Activated naive CD8-positive, alpha-beta T cell treated with anti-CD3 and anti-CD28 coated beads, Interleukin-2, amount 10 ng/mL, durations not matched to agents 7 days and 5 days (primary cell): ENCODE data around the gene NXPH3. TPM values are rescaled to one million over a fixed set of nuclear protein-coding genes. Genes with fewer than 3 reads are reported as not detected.

Experiments used
- ATAC-seq: fragments of 150-1000 bp; cut with Tn5 transposase; one replicate; pipeline ENCODE4 v1.10.0; 2021; ENCODE audit warnings: low read depth, moderate library complexity
- POLR2A ChIA-PET: fragments of 350-600 bp; sonication (Branson Sonifier 250); formaldehyde crosslinking; loops from one replicate; lab custom pipeline; 2021; ENCODE audit warnings: antibody characterized with exemption; lab: Charles Lee
- DNase-seq: peaks from one replicate; pipeline ENCODE4 v3.0.0; 2021
- H3K27ac Mint-ChIP-seq: one replicate; pipeline ENCODE4 v1.8.0; 2022; ENCODE audit warnings: mild to moderate bottlenecking, mixed read lengths
- H3K27me3 Mint-ChIP-seq: one replicate; pipeline ENCODE4 v1.8.0; 2022; ENCODE audit warnings: mild to moderate bottlenecking, moderate library complexity, mixed read lengths
- H3K36me3 Mint-ChIP-seq: one replicate; pipeline ENCODE4 v1.8.0; 2021; ENCODE audit warnings: mild to moderate bottlenecking, mixed read lengths
- H3K4me1 Mint-ChIP-seq: one replicate; pipeline ENCODE4 v1.8.0; 2021; ENCODE audit warnings: mixed read lengths
- H3K4me3 Mint-ChIP-seq: one replicate; pipeline ENCODE4 v1.8.0; 2022; ENCODE audit warnings: mild to moderate bottlenecking, moderate library complexity, mixed read lengths
- H3K9me3 Mint-ChIP-seq: one replicate; pipeline ENCODE4 v1.8.0; 2021; ENCODE audit warnings: mixed read lengths
- total RNA-seq, 2 experiments: library from RNA; stranded (reverse); gene quantifications; one replicate each; pipeline ENCODE4 v1.2.3, GENCODE V29; 2021

NXPH3 gene
- total RNA-seq, 2 experiments from 2014 or later, result 0.14 TPM; not detected in 1

- Mint-ChIP-seq H3K4me1 (peaks cover 3% of the 10 kb centered on the region), H3K27ac (no peak overlapping the region), H3K27me3 (peaks cover 5% of the 10 kb centered on the region), H3K9me3 (no peaks in the 10 kb centered on the region), H3K36me3 (no peaks in the 10 kb centered on the region), H3K4me3 (no peak overlapping the region)
- DNase-seq (no peak), ATAC-seq (no peak)
- POLR2A ChIA-PET, result no interaction called here
These were observed 7.1 kb downstream of the NXPH3 start for GRCh38 chr17:49582789-49583188.

GRCh38 chr17:49583226-49583625 lies 7.6 kb downstream of the NXPH3 start:
- no peaks in the 10 kb centered on the region for H3K36me3 Mint-ChIP-seq
- no peak overlapping the region for H3K27ac Mint-ChIP-seq
- H3K27me3 Mint-ChIP-seq, result peaks cover under 1% of the 10 kb centered on the region
- ATAC-seq (no peak), DNase-seq (no peak)
- H3K4me1 Mint-ChIP-seq, result peaks cover 3% of the 10 kb centered on the region
- H3K9me3 Mint-ChIP-seq, result no peaks in the 10 kb centered on the region
- H3K4me3 Mint-ChIP-seq, result no peak overlapping the region
- POLR2A ChIA-PET, result no interaction called here

- H3K4me1 Mint-ChIP-seq, result peaks cover 3% of the 10 kb centered on the region
- POLR2A ChIA-PET, result no interaction called here
- no peak overlapping the region for H3K27ac Mint-ChIP-seq
- no peaks in the 10 kb centered on the region for H3K27me3 Mint-ChIP-seq
- H3K9me3 Mint-ChIP-seq, result no peaks in the 10 kb centered on the region
- ATAC-seq (no peak), DNase-seq (no peak)
- no peak overlapping the region for H3K4me3 Mint-ChIP-seq
- no peaks in the 10 kb centered on the region for H3K36me3 Mint-ChIP-seq
These were observed 8.2 kb downstream of the NXPH3 start for GRCh38 chr17:49583889-49584288.

GRCh38 chr17:49585422-49586027 lies 9.9 kb downstream of the NXPH3 start:
- ATAC-seq, result no peak
- Mint-ChIP-seq H3K27me3 (no peaks in the 10 kb centered on the region), H3K4me1 (peaks cover 4% of the 10 kb centered on the region), H3K36me3 (no peaks in the 10 kb centered on the region), H3K4me3 (no peak overlapping the region), H3K9me3 (no peaks in the 10 kb centered on the region), H3K27ac (no peak overlapping the region)
- DNase-seq, result no peak
- POLR2A ChIA-PET, result no interaction called here

- Mint-ChIP-seq H3K36me3 (peaks cover 2% of the 10 kb centered on the region), H3K4me1 (peaks cover 4% of the 10 kb centered on the region), H3K27ac (no peak overlapping the region), H3K27me3 (no peaks in the 10 kb centered on the region), H3K4me3 (no peak overlapping the region), H3K9me3 (no peaks in the 10 kb centered on the region)
- POLR2A ChIA-PET, result no interaction called here
- ATAC-seq (no peak), DNase-seq (no peak)
These were observed 11.8 kb downstream of the NXPH3 start for GRCh38 chr17:49587366-49588073.

- no peak for ATAC-seq
- Mint-ChIP-seq H3K4me1 (peaks cover 4% of the 10 kb centered on the region), H3K36me3 (peaks cover 2% of the 10 kb centered on the region), H3K4me3 (no peak overlapping the region), H3K9me3 (no peaks in the 10 kb centered on the region), H3K27me3 (no peaks in the 10 kb centered on the region), H3K27ac (no peak overlapping the region)
- DNase-seq, result no peak
- POLR2A ChIA-PET, result no interaction called here
These were observed 12.6 kb downstream of the NXPH3 start for GRCh38 chr17:49588312-49588711.

- ATAC-seq, result no peak
- Mint-ChIP-seq H3K36me3 (peaks cover 2% of the 10 kb centered on the region), H3K4me3 (no peak overlapping the region), H3K9me3 (no peaks in the 10 kb centered on the region), H3K4me1 (peaks cover 4% of the 10 kb centered on the region), H3K27me3 (no peaks in the 10 kb centered on the region), H3K27ac (no peak overlapping the region)
- DNase-seq, result no peak
- POLR2A ChIA-PET, result no interaction called here
These were observed 13.3 kb downstream of the NXPH3 start for GRCh38 chr17:49588726-49589576.

GRCh38 chr17:49589577-49589927 lies 13.9 kb downstream of the NXPH3 start:
- Mint-ChIP-seq H3K27ac (no peak overlapping the region), H3K4me3 (no peak overlapping the region), H3K36me3 (peaks cover 2% of the 10 kb centered on the region), H3K27me3 (no peaks in the 10 kb centered on the region), H3K4me1 (peaks cover 4% of the 10 kb centered on the region), H3K9me3 (no peaks in the 10 kb centered on the region)
- DNase-seq (no peak), ATAC-seq (no peak)
- POLR2A ChIA-PET, result no interaction called here

GRCh38 chr17:49590874-49591273 lies 15.2 kb downstream of the NXPH3 start:
- POLR2A ChIA-PET, result no interaction called here
- ATAC-seq, result no peak
- DNase-seq, result no peak
- Mint-ChIP-seq H3K4me1 (peaks cover 4% of the 10 kb centered on the region), H3K9me3 (no peaks in the 10 kb centered on the region), H3K4me3 (no peak overlapping the region), H3K27me3 (no peaks in the 10 kb centered on the region), H3K36me3 (peaks cover 2% of the 10 kb centered on the region), H3K27ac (no peak overlapping the region)

GRCh38 chr17:49592263-49592662 lies 16.6 kb downstream of the NXPH3 start:
- no peaks in the 10 kb centered on the region for H3K27me3 Mint-ChIP-seq
- DNase-seq (no peak), ATAC-seq (no peak)
- no peak overlapping the region for H3K4me3 Mint-ChIP-seq
- H3K27ac Mint-ChIP-seq, result no peak overlapping the region
- POLR2A ChIA-PET, result no interaction called here
- H3K9me3 Mint-ChIP-seq, result no peaks in the 10 kb centered on the region
- H3K4me1 Mint-ChIP-seq, result peaks cover 1% of the 10 kb centered on the region
- H3K36me3 Mint-ChIP-seq, result peaks cover 5% of the 10 kb centered on the region

- DNase-seq (no peak), ATAC-seq (no peak)
- Mint-ChIP-seq H3K36me3 (peaks cover 10% of the 10 kb centered on the region), H3K4me1 (no peaks in the 10 kb centered on the region), H3K9me3 (no peaks in the 10 kb centered on the region), H3K27me3 (no peaks in the 10 kb centered on the region), H3K27ac (no peak overlapping the region), H3K4me3 (no peak overlapping the region)
- POLR2A ChIA-PET, result no interaction called here
These were observed 19.7 kb downstream of the NXPH3 start for GRCh38 chr17:49595328-49595727.

- Mint-ChIP-seq H3K27ac (no peak overlapping the region), H3K36me3 (peaks cover 10% of the 10 kb centered on the region), H3K9me3 (no peaks in the 10 kb centered on the region), H3K4me3 (no peak overlapping the region), H3K4me1 (no peaks in the 10 kb centered on the region), H3K27me3 (no peaks in the 10 kb centered on the region)
- POLR2A ChIA-PET, result no interaction called here
- no peak for DNase-seq
- no peak for ATAC-seq
These were observed 20.3 kb downstream of the NXPH3 start for GRCh38 chr17:49595980-49596379.

GRCh38 chr17:49596613-49597244 lies 21.1 kb downstream of the NXPH3 start:
- Mint-ChIP-seq H3K27me3 (no peaks in the 10 kb centered on the region), H3K36me3 (peaks cover 12% of the 10 kb centered on the region), H3K4me3 (no peak overlapping the region), H3K4me1 (no peaks in the 10 kb centered on the region), H3K9me3 (no peaks in the 10 kb centered on the region), H3K27ac (no peak overlapping the region)
- POLR2A ChIA-PET, result no interaction called here
- DNase-seq (no peak), ATAC-seq (no peak)
